Measurements from ENCODE around the gene MOG.
"Not testable (repeated sequence)": the region's sequence is repeated elsewhere in the genome, so short reads cannot be mapped to it uniquely, and the experiment has no call there.

The MOG gene

GRCh38 chr6:29641430-29642148 is 15.3 kb upstream of the MOG start:
- DNase-seq (ENCODE audit: low spot score) = no peak

GRCh38 chr6:29647927-29648642 is 8.8 kb upstream of the MOG start:
- DNase-seq (ENCODE audit: low spot score) = no peak

- DNase-seq (ENCODE audit: low spot score) = peak; percentile 67
Measured at GRCh38 chr6:29649701-29650673, 6.9 kb upstream of the MOG start.

GRCh38 chr6:29651413-29652197 is 5.3 kb upstream of the MOG start:
- DNase-seq (ENCODE audit: low spot score) = no peak

- DNase-seq (ENCODE audit: low spot score) = no peak
Measured at GRCh38 chr6:29652198-29652584, 4.7 kb upstream of the MOG start.

- peak; percentile 47 for DNase-seq (ENCODE audit: low spot score)
Measured at GRCh38 chr6:29653452-29654038, 3.3 kb upstream of the MOG start.

GRCh38 chr6:29655658-29656057 is 1.2 kb upstream of the MOG start:
- DNase-seq (ENCODE audit: low spot score) = no peak

- DNase-seq (ENCODE audit: low spot score) = no peak
Measured at GRCh38 chr6:29656157-29656556, 735 bp upstream of the MOG start.

GRCh38 chr6:29661071-29661470 is 4.2 kb downstream of the MOG start:
- no peak for DNase-seq (ENCODE audit: low spot score)

- not testable (repeated sequence) for DNase-seq (ENCODE audit: low spot score)
Measured at GRCh38 chr6:29661502-29662141, 4.7 kb downstream of the MOG start.

GRCh38 chr6:29663300-29664042 is 6.6 kb downstream of the MOG start:
- no peak for DNase-seq (ENCODE audit: low spot score)

- DNase-seq (ENCODE audit: low spot score) = no peak
Measured at GRCh38 chr6:29665942-29666825, 9.3 kb downstream of the MOG start.

- no peak for DNase-seq (ENCODE audit: low spot score)
Measured at GRCh38 chr6:29666826-29667130, 9.9 kb downstream of the MOG start.

- DNase-seq (ENCODE audit: low spot score) = no peak
Measured at GRCh38 chr6:29667158-29667557, 10.3 kb downstream of the MOG start.

GRCh38 chr6:29671026-29671425 is 14.1 kb downstream of the MOG start:
- DNase-seq (ENCODE audit: low spot score) = no peak

GRCh38 chr6:29672116-29672515 is 15.2 kb downstream of the MOG start:
- not testable (repeated sequence) for DNase-seq (ENCODE audit: low spot score)

GRCh38 chr6:29673161-29673560 is 16.3 kb downstream of the MOG start:
- no peak for DNase-seq (ENCODE audit: low spot score)

- no peak for DNase-seq (ENCODE audit: low spot score)
Measured at GRCh38 chr6:29674008-29674407, 17.1 kb downstream of the MOG start.

- no peak for DNase-seq (ENCODE audit: low spot score)
Measured at GRCh38 chr6:29675561-29675960, 18.7 kb downstream of the MOG start.
